GM23248 (cell line): ENCODE data around the gene C20orf202.

Source experiments
- EZH2 ChIP-seq: fragments of 200-600 bp; sonication (generic); IDR thresholded peaks from 2 replicates; pipeline ENCODE4 v1.6.1; 2018; ENCODE audit warnings: antibody characterized with exemption, mild to moderate bottlenecking; ENCODE audit not compliant: insufficient read depth, poor library complexity, severe bottlenecking
- EZH2phosphoT487 ChIP-seq: fragments of 200-600 bp; sonication (generic); IDR thresholded peaks from 2 replicates; pipeline ENCODE4 v1.6.1; 2018; ENCODE audit warnings: antibody characterized with exemption, moderate library complexity, mild to moderate bottlenecking, low read depth; ENCODE audit not compliant: insufficient read depth

GRCh38 chr20:1185790-1186334 lies 17.4 kb upstream of the C20orf202 start:
- TF ChIP-seq EZH2 (no peak), EZH2phosphoT487 (no peak)
